WTC11 (cell line): ENCODE measurements around the gene TMEM131L. TPM values are rescaled to one million over a fixed set of nuclear protein-coding genes. Genes with fewer than 3 reads are reported as not detected.

Experiments used
- ATAC-seq: fragments of 200-7000 bp; cut with Tn5 transposase; 2 replicates; pipeline ENCODE4 v1.10.0; 2021; ENCODE audit warnings: mild to moderate bottlenecking, moderate library complexity
- CTCF ChIA-PET: fragments of 300-600 bp; sonication (Branson Sonifier 250); formaldehyde crosslinking; loops from one replicate; lab custom pipeline; 2021; ENCODE audit warnings: antibody characterized with exemption; lab: Charles Lee
- POLR2A ChIA-PET: fragments of 350-600 bp; sonication (Branson Sonifier 250); formaldehyde crosslinking; loops from one replicate; lab custom pipeline; 2021; ENCODE audit warnings: antibody characterized with exemption; lab: Charles Lee
- DNase-seq: peaks from one replicate; pipeline ENCODE4 v3.0.0; 2021; ENCODE audit warnings: low spot score
- H3K27ac Mint-ChIP-seq: 2 replicates; pipeline ENCODE4 v1.8.0; 2021; ENCODE audit warnings: mixed read lengths
- H3K27me3 Mint-ChIP-seq: 2 replicates; pipeline ENCODE4 v1.8.0; 2021; ENCODE audit warnings: low read depth, mild to moderate bottlenecking, moderate library complexity, mixed read lengths
- H3K36me3 Mint-ChIP-seq: 2 replicates; pipeline ENCODE4 v1.8.0; 2021; ENCODE audit warnings: mixed read lengths
- H3K4me1 Mint-ChIP-seq: 2 replicates; pipeline ENCODE4 v1.8.0; 2022; ENCODE audit warnings: mixed read lengths
- H3K4me3 Mint-ChIP-seq: 2 replicates; pipeline ENCODE4 v1.8.0; 2021; ENCODE audit warnings: mild to moderate bottlenecking, moderate library complexity, mixed read lengths
- H3K9me3 Mint-ChIP-seq: 2 replicates; pipeline ENCODE4 v1.8.0; 2021; ENCODE audit warnings: mixed read lengths
- AFF4 ChIP-seq: sonication (generic); formaldehyde crosslinking; IDR thresholded peaks from 2 replicates; pipeline ENCODE4 v1.8.1; 2023; ENCODE audit warnings: mild to moderate bottlenecking, missing genetic modification reagents, borderline replicate concordance
- ARID4B ChIP-seq: sonication (generic); formaldehyde crosslinking; IDR thresholded peaks from 2 replicates; pipeline ENCODE4 v1.8.0; 2023; ENCODE audit warnings: missing genetic modification reagents, mild to moderate bottlenecking, borderline replicate concordance
- ATF1 ChIP-seq: sonication (generic); formaldehyde crosslinking; IDR thresholded peaks from 2 replicates; pipeline ENCODE4 v1.8.1; 2023; ENCODE audit warnings: mild to moderate bottlenecking, moderate library complexity, missing genetic modification reagents
- ATF3 ChIP-seq: sonication (generic); formaldehyde crosslinking; conservative IDR thresholded peaks from 2 replicates; pipeline ENCODE4 v1.8.1; 2022; ENCODE audit warnings: mild to moderate bottlenecking, missing genetic modification reagents
- CREB1 ChIP-seq: sonication (generic); formaldehyde crosslinking; IDR thresholded peaks from 2 replicates; pipeline ENCODE4 v1.8.0; 2023; ENCODE audit warnings: mild to moderate bottlenecking, missing genetic modification reagents
- E2F5 ChIP-seq: sonication (generic); formaldehyde crosslinking; IDR thresholded peaks from 2 replicates; pipeline ENCODE4 v1.8.1; 2022; ENCODE audit warnings: mild to moderate bottlenecking, moderate library complexity, missing genetic modification reagents
- ELF4 ChIP-seq: sonication (generic); formaldehyde crosslinking; IDR thresholded peaks from 2 replicates; pipeline ENCODE4 v1.8.1; 2022; ENCODE audit warnings: low read depth, mild to moderate bottlenecking, moderate library complexity, missing genetic modification reagents
- ERG ChIP-seq: fragments of 250-450 bp; sonication (Bioruptor Pico); IDR thresholded peaks from 2 replicates; pipeline ENCODE4 v1.8.0; 2021; ENCODE audit warnings: mild to moderate bottlenecking
- GABPB1 ChIP-seq: sonication (generic); formaldehyde crosslinking; IDR thresholded peaks from 2 replicates; pipeline ENCODE4 v1.8.1; 2023; ENCODE audit warnings: mild to moderate bottlenecking, missing genetic modification reagents
- GRHL2 ChIP-seq: fragments of 250-450 bp; sonication (Bioruptor Pico); IDR thresholded peaks from 2 replicates; pipeline ENCODE4 v1.8.0; 2022; ENCODE audit warnings: mild to moderate bottlenecking, moderate library complexity; ENCODE audit not compliant: insufficient replicate concordance, severe bottlenecking
- JAZF1 ChIP-seq: fragments of 250-450 bp; sonication (Bioruptor Pico); IDR thresholded peaks from 2 replicates; pipeline ENCODE4 v1.9.0; 2021; ENCODE audit warnings: moderate library complexity, mild to moderate bottlenecking, inconsistent platforms
- NFE2L1 ChIP-seq: sonication (generic); formaldehyde crosslinking; IDR thresholded peaks from 2 replicates; pipeline ENCODE4 v1.8.1; 2023; ENCODE audit warnings: missing genetic modification reagents
- NR1H2 ChIP-seq: sonication (generic); formaldehyde crosslinking; IDR thresholded peaks from 2 replicates; pipeline ENCODE4 v1.9.0; 2021; ENCODE audit warnings: mild to moderate bottlenecking, moderate library complexity, missing genetic modification reagents
- TCF7 ChIP-seq: sonication (generic); formaldehyde crosslinking; IDR thresholded peaks from 2 replicates; pipeline ENCODE4 v1.8.0; 2022; ENCODE audit warnings: mild to moderate bottlenecking, low read depth, missing genetic modification reagents, moderate library complexity
- USF1 ChIP-seq: sonication (generic); formaldehyde crosslinking; IDR thresholded peaks from 2 replicates; pipeline ENCODE4 v1.8.0; 2022; ENCODE audit warnings: mild to moderate bottlenecking, missing genetic modification reagents
- ZNF317 ChIP-seq: sonication (generic); formaldehyde crosslinking; IDR thresholded peaks from 2 replicates; pipeline ENCODE4 v1.8.1; 2023; ENCODE audit warnings: low read depth, mild to moderate bottlenecking, moderate library complexity, missing genetic modification reagents, borderline replicate concordance
- ZNF423 ChIP-seq: fragments of 250-450 bp; sonication (Bioruptor Pico); IDR thresholded peaks from 2 replicates; pipeline ENCODE4 v2.1.2; 2022; ENCODE audit warnings: mild to moderate bottlenecking, moderate library complexity
- total RNA-seq: library from RNA; stranded (reverse); gene quantifications from 3 replicates; pipeline ENCODE4 v1.2.3, GENCODE V29; 2021

Gene TMEM131L
- total RNA-seq, 1 experiment from 2014 or later = 26.7 TPM

GRCh38 chr4:153426207-153426885, 39.8 kb upstream of the TMEM131L start:
- TF ChIP-seq ZNF317 (CRISPR knock-in tag) (no peak), NFE2L1 (CRISPR knock-in tag) (no peak), ARID4B (CRISPR knock-in tag) (no peak), E2F5 (CRISPR knock-in tag) (no peak), CREB1 (CRISPR knock-in tag) (no peak), ELF4 (no peak), AFF4 (CRISPR knock-in tag) (no peak), ATF1 (CRISPR knock-in tag) (no peak), GABPB1 (CRISPR knock-in tag) (no peak), TCF7 (no peak), USF1 (CRISPR knock-in tag) (no peak), ZNF423 (CRISPR knock-in tag) (no peak), JAZF1 (CRISPR knock-in tag) (no peak), GRHL2 (no peak), ERG (CRISPR knock-in tag) (no peak), ATF3 (CRISPR knock-in tag) (no peak), NR1H2 (CRISPR knock-in tag) (no peak)
- no peaks in the 10 kb centered on the region for H3K4me1 Mint-ChIP-seq
- H3K27me3 Mint-ChIP-seq = no peaks in the 10 kb centered on the region
- H3K9me3 Mint-ChIP-seq = no peaks in the 10 kb centered on the region
- H3K4me3 Mint-ChIP-seq = no peak overlapping the region
- DNase-seq (no peak), ATAC-seq (no peak)
- no peak overlapping the region for H3K27ac Mint-ChIP-seq
- H3K36me3 Mint-ChIP-seq = no peaks in the 10 kb centered on the region
- ChIA-PET CTCF (interaction anchor here (0.7 kb wide), 1 partner anchor 237 kb away, joined by 3 read pairs; no protein-coding TSS in a partner anchor), POLR2A (no interaction called here)
